GM21723 (cell line): Measurements from ENCODE around the gene SCYL1.

Experiments
- ATAC-seq: cut with Tn5 transposase; IDR thresholded peaks from one replicate; pipeline ENCODE4 v1.9.1; 2021; ENCODE audit warnings: mild to moderate bottlenecking, moderate library complexity; ENCODE audit not compliant: unreplicated experiment

SCYL1 gene

DNA sequence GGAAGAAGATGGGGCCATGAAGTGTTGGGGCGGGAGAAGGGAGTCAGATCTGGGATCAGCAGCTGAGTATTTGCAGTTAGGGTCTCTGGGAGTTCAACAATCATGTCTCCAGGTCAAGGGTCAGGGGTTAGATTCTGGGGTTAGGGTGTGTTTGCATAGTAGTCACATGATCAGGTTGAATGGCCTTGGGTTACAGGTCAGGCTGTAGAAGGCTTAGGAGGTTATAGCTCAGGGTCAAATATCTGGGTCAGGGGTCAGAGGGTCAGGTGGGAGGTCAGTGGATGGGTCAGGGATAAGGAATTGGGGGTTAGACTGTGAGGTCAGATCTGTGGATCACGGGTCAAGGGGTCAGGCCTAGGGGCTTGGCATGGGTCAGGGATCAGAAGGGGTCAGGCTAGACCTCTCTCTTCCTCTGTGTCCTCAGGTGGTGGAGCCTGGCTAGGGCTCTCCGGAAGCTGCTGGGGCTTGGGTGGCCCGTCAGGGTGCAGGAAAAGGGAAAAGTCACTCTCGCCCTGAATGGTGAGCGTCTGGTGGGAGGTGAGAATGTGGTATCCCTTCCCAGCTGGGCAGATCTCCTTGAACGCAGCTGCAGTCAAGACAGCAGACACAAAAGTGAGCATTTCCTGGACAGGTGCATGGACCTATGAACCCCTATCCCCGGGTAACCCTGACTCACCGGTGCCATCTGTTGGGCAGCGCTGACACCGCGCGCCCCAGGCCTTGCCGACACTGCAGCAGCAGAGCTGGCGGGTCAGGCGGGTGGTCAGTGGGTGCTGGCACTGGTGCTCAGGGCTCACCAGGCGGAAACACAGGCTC lies 26.9 kb downstream of the SCYL1 start:
- no peak for ATAC-seq

DNA sequence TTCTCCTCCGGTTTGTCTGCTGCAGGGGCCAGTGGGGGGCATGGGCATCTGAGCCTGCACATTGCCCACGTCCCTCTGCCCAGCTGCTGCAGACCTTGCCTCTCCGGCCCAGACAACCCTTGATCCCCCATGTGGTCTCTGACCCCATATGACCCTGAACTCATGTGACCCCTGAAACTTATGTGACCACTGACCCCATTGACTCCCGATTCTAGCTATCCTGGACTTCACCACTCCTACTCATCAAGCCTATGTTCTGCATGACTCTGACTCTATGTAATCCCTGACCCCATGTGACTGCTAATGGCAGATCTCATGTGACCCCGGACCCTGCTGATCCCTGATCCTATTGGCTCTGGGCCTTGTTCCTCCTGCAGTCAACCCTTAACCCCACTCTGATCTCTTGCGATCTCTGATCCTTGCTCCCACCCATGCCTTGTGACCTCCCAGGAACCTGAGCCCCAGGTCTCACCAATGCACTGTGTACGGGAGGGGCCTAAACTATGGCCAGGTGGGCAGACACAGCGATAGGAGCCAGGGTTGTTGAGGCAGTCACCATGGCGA lies 27.6 kb downstream of the SCYL1 start:
- no peak for ATAC-seq

DNA sequence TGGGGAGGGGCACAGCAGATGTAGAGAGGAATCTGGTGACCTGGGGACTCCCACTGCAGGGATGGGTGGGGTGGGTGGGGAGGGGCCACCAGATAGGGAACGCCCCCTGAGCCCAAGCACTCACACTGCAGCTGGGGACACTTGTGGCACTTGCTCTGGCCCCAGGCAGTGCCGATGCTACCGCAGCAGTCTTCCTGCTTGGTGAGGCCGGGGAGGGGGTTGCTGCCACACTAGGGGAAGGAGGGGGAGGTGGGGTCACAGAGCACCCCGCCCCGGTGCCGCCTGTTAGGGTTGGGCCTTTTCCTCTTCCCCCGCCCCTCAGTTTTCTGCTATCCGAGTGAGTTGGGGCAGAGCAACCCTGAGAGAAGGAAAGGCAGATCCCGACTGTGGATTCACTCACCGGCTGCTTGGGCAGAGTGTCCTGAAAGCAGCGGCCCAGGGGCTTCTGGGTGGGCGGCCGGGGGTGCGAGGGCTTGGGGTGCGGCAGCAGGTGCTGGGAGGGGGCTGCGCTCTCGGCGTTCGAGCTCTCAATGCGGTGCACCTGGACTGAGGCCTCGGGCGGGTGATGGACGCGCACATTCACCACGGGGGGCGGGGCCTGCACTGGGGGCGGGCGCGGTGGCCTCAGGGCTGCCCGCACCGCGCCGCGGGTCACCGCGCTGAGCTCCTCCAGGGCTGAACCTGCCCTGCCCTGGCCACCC lies 28.6 kb downstream of the SCYL1 start:
- ATAC-seq, result no peak

DNA sequence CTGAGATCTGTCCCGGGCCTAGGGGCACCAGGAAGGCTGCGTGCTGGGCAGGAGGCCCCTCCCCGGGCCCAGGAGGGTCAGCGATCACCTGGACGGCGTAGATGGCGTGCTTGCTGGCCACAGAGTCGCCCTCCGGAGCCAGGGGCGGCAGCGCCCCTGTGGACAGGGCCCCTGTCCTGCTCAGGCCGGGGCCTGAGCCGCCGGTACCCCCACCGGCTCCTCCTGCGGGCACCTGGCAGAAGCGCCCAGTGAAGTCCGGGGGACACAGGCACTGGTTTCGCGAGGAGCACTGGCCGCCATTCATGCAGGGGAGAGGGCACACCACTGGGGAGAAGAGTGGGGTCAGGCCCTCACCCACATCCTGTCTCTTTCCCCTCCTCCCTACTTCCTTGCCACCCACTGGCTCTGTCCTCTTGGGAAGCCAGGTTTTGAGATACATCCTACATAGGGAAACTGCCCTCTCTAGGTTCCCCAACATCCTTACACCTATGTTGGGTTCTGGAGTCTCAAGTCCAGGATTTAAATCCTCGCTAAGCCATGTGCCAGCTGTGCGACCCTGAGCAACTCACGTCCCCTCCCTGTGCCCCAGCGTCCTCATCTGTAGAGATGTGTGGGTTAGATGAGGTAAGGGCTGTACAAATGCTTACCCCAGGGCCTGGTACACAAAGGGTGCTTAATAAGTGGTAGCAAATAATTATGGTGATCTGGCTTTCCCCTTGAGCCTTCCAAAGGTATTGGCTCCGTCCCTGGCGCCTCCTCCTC lies 29.4 kb downstream of the SCYL1 start:
- ATAC-seq, result no peak

DNA sequence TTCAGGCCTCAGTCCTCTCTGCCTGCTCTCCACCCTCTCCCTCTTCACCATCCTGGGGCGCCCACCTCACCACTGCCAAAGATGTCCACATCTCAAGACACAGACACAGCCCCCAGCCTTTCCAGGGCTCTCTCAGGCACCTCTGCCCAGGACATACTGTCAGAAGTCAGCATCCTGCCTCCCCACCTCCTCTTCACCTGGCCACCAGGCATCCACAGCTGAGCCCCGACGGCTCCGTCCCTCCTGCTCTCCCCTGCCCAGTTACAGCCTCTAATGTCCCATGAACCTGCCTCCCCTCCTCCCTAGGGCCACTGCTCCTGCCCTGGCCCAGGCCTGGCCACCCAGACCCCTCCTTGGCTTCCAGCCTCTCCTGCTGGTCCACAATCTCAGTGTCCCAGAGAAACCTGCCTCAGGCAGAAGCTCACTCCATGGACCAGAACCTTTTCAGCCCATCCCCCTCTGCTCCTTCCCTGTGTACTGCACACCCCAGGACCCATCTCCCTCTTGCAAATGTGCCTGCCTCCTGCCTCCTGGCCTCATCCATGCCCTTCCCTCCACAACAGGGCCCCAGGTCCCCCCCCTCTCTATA lies 30.1 kb downstream of the SCYL1 start:
- ATAC-seq, result no peak

DNA sequence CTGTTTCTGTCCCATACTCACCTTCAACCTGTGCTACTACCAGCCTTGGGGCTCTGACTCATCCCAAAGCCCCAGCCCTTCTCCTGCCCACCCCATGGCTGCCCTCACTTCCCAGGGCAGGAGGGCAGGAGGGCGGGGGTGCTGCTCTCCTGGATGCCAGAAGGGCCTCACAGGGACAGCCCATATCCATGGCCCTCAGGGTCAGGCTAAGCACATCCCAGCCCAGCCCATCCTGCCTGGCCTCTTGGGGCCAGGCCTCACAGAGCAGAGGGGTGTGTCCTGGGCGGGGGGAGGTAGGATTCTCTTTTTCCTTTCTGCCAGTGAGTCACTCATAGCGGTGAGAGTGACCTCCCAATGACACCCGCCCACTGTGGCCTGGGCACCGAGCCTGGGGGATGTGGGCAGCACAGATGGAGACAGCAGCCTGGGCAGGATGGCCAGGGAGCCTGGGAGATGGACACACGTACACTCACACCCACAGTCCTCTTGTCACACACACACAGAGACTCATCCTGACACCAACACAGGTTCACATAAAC lies 30.9 kb downstream of the SCYL1 start:
- ATAC-seq, result no peak

DNA sequence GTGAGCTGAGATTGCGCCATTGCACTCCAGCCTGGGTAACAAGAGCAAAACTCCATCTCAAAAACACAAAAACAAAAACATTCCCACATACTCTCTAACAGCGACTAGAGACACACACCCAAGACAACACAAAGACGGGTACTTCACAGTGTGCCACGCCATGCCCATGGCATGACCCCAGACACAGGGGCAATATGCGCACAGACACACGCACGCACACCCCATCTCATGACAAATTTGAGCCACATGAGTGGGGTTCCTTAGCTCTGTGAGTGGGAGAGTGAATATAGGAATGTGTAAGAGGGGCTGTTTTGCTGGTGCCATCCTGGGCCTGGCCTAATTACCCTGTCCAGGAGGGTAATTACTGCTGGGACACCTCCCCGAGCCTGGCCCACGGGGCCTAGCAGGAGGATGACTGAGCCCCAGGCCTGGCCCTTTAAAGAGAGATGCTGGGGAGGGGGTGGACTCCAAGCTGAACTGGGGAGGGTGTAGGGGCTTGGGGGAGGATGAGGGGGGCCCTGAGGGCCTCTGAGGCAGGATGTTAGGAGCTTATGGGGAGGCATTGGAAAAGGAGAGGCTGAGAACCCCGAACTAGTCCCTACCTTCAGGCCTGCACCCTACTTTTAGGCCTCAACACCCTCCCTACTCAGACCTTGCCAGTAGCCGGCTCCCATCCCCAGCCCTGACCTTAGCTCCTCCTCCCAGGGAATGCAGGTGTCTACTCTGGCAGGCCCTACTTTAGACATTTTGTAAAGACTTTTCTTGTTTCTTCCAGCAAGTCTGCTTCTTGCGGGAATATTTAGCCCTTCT lies 31.8 kb downstream of the SCYL1 start:
- no peak for ATAC-seq

DNA sequence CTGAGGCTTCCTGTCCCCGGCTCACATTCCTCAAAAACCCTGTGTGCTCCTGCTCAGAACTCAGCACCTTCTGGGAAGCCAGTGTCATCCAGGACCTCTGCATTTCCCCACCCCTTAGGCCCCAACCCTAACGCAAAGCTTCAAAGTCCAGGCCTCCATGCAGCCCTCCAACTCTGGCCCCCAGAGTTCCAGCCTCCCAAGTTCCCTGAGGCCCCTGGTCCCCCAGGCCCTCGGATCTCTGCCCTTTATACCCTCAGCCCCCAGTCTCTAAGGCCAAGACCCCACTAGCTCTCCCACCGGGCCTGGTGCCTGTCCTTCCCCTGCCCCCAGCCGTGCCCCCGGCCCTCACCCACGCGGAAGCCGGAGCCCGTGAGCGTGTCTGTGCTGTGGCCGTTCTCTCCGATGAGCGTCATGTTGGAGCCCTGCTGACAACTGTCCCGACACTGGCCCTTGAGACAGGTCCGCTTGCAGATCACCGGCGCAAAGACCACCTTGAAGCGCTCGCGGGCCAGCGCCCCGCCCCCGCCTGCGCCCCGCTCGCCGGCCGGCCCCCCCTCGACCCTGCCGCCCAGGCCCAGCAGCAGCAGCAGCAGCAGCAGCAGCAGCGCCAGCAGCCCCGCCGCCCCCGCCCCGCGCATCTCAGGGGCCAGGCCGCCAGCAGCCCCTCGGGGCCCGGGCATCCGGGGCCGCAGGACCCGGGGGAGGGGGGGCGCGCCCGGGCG lies 32.6 kb downstream of the SCYL1 start:
- ATAC-seq, result no peak

DNA sequence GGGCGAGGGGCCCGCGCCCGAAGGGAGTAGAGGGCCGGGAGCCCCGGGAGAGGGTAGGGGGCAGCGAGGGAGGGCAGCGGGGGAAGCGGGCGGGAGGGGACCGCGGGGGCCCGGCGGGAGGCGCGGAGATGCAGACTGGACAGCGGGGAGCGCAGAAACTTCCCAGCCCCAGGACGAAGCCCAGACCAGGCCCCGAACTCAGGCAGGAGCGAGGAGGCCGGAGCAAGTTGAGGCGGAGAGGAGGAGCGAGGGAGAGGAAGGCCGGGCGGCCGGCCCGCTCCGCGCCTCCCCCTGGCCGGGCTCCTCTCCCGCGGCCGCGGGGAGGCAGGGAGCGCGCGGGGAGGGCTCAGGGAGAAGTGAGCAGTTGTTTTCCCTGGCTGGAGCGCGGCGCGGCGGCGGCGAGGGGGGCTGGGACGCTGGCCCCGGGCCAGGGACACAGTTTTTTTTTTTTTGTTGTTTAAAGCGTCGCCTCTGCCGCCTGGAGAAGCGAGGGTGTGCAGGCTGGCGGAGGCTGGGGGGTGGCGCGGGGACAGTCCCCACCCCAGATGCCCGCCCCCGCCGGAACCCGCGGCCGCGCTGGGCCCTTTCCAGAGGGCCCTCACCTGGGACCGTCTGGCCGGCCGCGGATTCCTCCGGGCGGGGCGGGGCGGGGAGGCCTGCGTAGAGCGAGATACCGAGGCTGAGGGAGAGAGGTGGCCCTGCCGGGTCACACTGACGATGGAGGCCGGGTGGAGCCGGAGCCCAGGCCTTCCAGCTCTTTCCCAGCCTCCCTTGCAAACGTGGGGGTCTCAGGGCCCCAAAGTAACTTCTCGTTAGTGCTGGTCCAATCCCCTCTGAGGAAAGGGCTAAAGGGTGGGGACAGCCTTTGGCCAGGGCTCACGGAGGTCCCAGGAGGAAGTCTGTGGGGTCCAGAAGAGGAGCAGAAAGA lies 33.4 kb downstream of the SCYL1 start, which contains the start of gene LTBP3:
TSS of gene LTBP3 (minus strand) at position 358 of the 928 bp plus-strand sequence. CDS start 400 bp downstream, outside the sequence.
- no peak for ATAC-seq

DNA sequence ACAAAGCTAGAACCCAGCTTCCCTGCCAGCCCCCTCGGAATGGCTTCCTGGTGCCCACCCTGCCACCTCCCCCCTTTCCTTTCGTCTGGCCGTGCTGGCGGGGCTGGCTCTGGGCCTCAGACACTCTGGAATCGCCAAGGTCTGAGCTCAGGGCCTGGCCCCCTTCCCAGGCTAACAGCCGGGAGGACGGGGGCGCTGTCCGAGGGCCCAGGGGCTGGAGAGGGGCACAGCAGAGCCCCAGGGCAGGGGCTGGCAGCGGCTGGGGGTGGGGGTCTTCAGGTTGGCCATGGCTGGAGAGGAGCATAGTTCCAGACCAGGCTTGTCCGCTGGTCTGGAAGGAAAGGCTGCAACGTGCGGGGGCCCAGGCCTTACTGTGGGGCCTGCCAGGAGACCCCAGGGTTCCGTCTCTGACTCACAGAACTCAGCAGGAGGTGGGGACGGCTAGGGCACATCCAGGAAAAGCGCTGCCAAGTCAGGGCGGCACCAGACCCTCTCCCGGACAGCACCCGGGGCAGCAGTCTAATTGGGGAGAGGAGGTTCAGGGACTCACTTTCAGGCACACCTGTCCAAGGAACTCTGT lies 34.1 kb downstream of the SCYL1 start:
- ATAC-seq, result no peak

DNA sequence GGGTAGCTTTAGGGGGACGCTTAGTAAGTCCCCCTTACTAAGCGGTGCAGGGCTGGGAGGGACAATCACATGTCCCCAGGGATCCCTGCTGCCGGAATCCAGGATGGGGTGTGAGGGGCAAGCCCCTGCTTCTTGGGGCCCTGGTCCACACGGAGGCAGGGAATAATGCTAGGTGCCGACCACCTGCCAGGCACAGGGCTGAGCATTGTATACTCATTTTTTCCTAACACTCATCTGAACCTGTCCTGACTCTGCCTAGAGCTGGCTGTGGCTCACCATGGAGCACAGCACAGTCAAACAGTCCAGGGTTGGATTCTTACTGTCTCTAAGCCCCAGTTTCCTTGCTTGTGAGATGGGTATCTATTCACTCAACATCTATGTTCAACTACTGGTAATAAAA lies 34.7 kb downstream of the SCYL1 start:
- ATAC-seq, result no peak

DNA sequence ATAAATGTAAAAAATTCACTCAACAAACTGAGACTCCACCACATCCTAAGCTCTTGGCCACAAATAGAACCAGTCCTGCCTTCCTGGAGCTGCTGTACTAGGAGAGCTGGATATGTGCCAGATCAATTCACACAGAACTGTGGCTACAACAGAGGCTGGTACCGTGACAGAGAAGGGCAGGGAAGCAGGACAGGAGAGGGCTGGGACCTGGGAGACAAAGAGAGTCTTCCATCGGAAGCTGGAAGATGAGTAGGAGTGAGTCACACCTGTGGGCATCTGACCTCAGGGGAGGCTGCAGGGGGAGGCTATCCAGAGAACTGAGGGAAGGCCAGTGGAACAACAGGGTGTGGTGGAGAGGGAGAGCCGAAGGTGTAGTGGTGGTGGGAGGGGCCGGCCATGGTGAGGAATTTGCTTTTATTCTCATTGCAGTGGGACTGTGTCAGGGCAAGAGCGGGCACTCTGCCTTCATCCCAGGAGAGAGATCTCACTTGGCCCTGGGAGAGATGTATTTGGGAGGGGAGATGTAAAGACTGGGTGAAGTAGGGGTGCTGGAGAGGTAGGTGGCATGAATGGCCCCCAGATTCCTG lies 35.2 kb downstream of the SCYL1 start:
- ATAC-seq, result no peak

DNA sequence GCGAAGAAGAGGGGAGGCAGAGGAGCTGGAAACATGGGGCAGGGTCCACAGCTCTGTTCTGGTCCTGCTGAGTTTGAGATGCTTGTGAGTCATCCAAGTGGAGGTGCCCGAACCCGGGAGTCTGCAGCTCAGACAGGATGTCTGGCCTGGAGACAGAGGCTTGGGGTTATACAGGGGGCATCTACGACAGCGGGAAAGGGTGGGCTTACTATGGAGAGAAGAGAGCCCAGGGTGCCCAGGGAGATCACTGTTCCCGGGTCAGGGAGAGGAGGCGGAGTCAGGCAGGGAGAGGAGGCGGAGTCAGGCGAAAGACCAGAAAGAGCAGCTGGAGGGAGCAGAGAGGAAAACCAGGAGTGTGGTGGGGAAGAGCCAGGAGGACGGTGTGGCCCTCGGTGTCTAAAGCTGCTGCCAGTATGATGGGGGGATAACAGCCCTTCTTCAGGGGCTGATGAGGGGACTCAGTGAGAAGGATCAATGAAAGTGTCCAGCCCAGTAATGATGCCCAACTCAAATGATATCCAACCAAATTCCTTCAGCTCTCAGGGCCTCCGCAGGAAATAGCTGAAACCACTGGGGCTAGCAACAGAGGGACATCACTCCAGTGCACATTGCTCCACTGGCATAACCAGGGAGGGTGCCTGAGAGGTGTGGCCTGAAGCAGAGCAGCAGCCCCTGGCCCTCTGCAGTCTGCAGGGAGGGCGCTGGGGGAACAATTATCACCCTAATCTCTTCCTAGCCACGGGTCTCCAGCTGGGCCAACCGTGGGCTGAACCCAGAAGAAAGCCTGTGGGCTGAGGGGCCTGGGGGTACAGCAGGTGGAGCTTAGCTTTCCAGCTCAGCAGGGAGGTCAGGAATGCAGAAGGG lies 35.9 kb downstream of the SCYL1 start:
- ATAC-seq, result no peak

DNA sequence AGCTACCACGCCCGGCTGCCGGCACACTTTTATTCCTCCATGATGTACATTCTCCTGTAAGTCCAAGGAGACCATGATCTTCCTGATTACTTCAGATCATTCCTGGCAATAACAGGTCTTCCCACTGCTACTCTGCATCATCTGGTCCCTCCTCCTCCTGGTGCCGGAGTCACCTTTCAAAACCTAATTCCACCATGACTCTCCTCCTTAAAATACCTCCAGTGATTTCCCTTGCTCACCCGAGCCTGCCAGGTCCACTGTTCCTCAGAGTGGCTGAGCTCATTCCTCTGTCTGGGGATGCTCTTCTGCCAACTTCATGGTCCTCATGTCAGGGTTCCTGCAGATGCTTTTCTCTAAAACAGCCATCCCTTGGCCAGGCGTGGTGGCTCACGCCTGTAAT lies 37.1 kb downstream of the SCYL1 start:
- ATAC-seq, result no peak

DNA sequence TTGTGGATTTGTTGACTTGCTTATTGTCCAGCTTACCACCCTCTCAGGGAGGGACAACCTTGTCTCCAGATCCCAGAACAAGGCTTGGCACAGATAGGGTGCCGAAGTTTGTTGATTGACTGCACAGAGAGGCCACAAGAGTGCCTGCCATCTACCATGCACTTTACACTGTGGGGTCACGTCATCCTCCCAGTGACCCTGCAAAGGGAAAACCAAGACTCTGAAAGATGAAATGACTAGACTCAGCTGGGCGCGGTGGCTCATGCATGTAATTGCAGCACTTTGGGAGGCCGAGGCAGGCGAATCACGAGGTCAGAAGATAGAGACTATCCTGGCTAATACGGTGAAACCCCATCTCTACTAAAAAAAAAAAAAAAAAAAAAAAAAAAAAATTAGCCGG lies 37.9 kb downstream of the SCYL1 start:
- no peak for ATAC-seq

DNA sequence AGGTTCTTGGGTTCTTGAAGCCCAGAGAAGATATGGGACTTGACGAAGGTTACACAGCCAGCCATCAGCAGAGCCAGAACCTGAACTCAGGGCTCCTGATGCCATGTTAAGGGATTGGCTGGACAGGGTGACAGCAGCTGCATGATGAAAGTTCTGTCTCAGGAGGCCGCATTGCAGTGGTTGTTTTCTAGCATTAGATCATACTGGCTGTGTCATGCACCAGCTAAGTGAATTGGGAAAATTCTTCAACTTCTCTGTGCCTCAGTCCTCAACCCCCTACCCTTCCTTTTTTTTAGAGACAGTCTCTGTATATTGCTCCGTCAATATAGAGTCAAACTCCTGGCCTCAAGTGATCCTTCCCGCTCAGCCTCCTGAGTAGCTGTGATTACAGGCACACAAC lies 38.7 kb downstream of the SCYL1 start:
- ATAC-seq, result no peak
